Endothelial cell of umbilical vein (primary cell): Measurements from ENCODE around the gene PSMD13. TPM values are rescaled to one million over a fixed set of nuclear protein-coding genes. Genes with fewer than 3 reads are reported as not detected.

Experiments
- BruUV-seq: library from RNA; stranded (reverse); fragments of 400-500 nt; replicated peaks from 2 replicates; lab custom pipeline; 2021; lab: Mats Ljungman, UMichigan
- CTCF ChIA-PET: fragments of 300-600, 350-600 bp; sonication (Branson Sonifier 250); formaldehyde crosslinking; loops from one replicate; lab custom pipeline; 2021; ENCODE audit warnings: antibody characterized with exemption, inconsistent platforms; lab: Charles Lee
- POLR2A ChIA-PET: fragments of 300-600, 350-600 bp; sonication (Branson Sonifier 250); formaldehyde crosslinking; loops from one replicate; lab custom pipeline; 2021; ENCODE audit warnings: antibody characterized with exemption, inconsistent platforms; lab: Charles Lee
- DNase-seq: peaks from one replicate; pipeline ENCODE4 v3.0.0-alpha.2; 2011; ENCODE audit warnings: low read depth, low spot score
- FAIRE-seq: peaks from 2 replicates; lab custom pipeline; 2011; peaks lifted over from hg19 to GRCh38; lab: Jason Lieb, UNC
- H2AFZ ChIP-seq: 2 replicates; pipeline ENCODE4 v1.6.0; 2012; ENCODE audit warnings: low read depth, low read length, control low read depth, inconsistent platforms
- H3K27ac ChIP-seq: 2 replicates; pipeline ENCODE4 v1.5.1; 2011; ENCODE audit warnings: low read depth, mild to moderate bottlenecking, control low read depth, low read length, moderate library complexity; ENCODE audit not compliant: insufficient read depth
- H3K27me3 ChIP-seq, 2 experiments: 2 replicates each; pipeline versions ENCODE4 v1.6.0 to v1.6.1; 2011; ENCODE audit warnings: low read length in 2 of 2, mixed read lengths in 1 of 2; ENCODE audit not compliant: control insufficient read depth in 2 of 2, insufficient read depth in 2 of 2
- H3K36me3 ChIP-seq, 2 experiments: 2 replicates in 1 of 2; 3 replicates in 1 of 2; pipeline ENCODE4 v1.5.1; 2011; ENCODE audit warnings: low read length in 2 of 2, mild to moderate bottlenecking in 1 of 2, moderate library complexity in 1 of 2; ENCODE audit not compliant: control insufficient read depth in 2 of 2, insufficient read depth in 2 of 2; ENCODE audit errors: extremely low read depth in 1 of 2
- H3K4me1 ChIP-seq: 3 replicates; pipeline ENCODE4 v1.5.1; 2011; ENCODE audit warnings: mild to moderate bottlenecking, low read length; ENCODE audit not compliant: control insufficient read depth, insufficient read depth; ENCODE audit errors: extremely low read depth
- H3K4me2 ChIP-seq: 2 replicates; pipeline ENCODE4 v1.6.1; 2011; ENCODE audit warnings: low read length, control low read depth, mixed read lengths; ENCODE audit not compliant: insufficient read depth
- H3K4me3 ChIP-seq, 3 experiments: fragments of 200-600 bp in 1 of 3; sonication (generic), shearing (Covaris generic) in 1 of 3; replicated peaks in 1 of 3; 2 replicates each; pipeline ENCODE4 v1.5.1; 2011 to 2016; ENCODE audit warnings: control low read depth in 3 of 3, low read length in 3 of 3, mild to moderate bottlenecking in 2 of 3, inconsistent platforms in 1 of 3, low read depth in 1 of 3, moderate library complexity in 1 of 3; ENCODE audit not compliant: insufficient read depth in 1 of 3
- H3K79me2 ChIP-seq: 2 replicates; pipeline ENCODE4 v1.6.0; 2012; ENCODE audit warnings: low read length, inconsistent platforms; ENCODE audit not compliant: control insufficient read depth, insufficient read depth
- H3K9ac ChIP-seq: replicated peaks from 2 replicates; pipeline ENCODE3; 2011; ENCODE audit warnings: low read length, control low read depth; ENCODE audit not compliant: insufficient read depth; ENCODE audit errors: extremely low read depth
- H3K9me1 ChIP-seq: replicated peaks from 3 replicates; pipeline ENCODE4 v1.6.0; 2011; ENCODE audit warnings: mild to moderate bottlenecking, low read length; ENCODE audit not compliant: control insufficient read depth, insufficient read depth; ENCODE audit errors: extremely low read depth
- H3K9me3 ChIP-seq: replicated peaks from 2 replicates; pipeline ENCODE4 v1.5.1; 2012; ENCODE audit warnings: low read length, inconsistent platforms; ENCODE audit not compliant: control insufficient read depth, insufficient read depth
- H4K20me1 ChIP-seq: replicated peaks from 2 replicates; pipeline ENCODE3; 2011; ENCODE audit warnings: mild to moderate bottlenecking, low read length; ENCODE audit not compliant: control insufficient read depth, insufficient read depth; ENCODE audit errors: extremely low read depth
- EZH2 ChIP-seq: IDR thresholded peaks from 2 replicates; pipeline ENCODE4 v1.6.1; 2012; ENCODE audit warnings: borderline replicate concordance, low read depth, mild to moderate bottlenecking, moderate library complexity, low read length, inconsistent platforms; ENCODE audit not compliant: severe bottlenecking
- FOS ChIP-seq: IDR thresholded peaks from 2 replicates; pipeline ENCODE4 v1.6.1; 2011; ENCODE audit warnings: mild to moderate bottlenecking, low read length, moderate library complexity, borderline replicate concordance; ENCODE audit not compliant: insufficient read depth
- GATA2 ChIP-seq: IDR thresholded peaks from 2 replicates; pipeline ENCODE4 v1.7.0; 2011; ENCODE audit warnings: low read depth, mild to moderate bottlenecking, moderate library complexity, mixed read lengths, low read length; ENCODE audit not compliant: insufficient read length, insufficient read depth
- JUN ChIP-seq: IDR thresholded peaks from 2 replicates; pipeline ENCODE4 v1.6.1; 2011; ENCODE audit warnings: borderline replicate concordance, low read depth; ENCODE audit not compliant: insufficient read length, insufficient read depth
- MYC ChIP-seq: IDR thresholded peaks from one replicate; pipeline ENCODE4 v1.6.1; 2011; ENCODE audit warnings: mild to moderate bottlenecking, low read depth, low read length
- POLR2A ChIP-seq: IDR thresholded peaks from 2 replicates; pipeline ENCODE4 v1.6.1; 2012; ENCODE audit warnings: low read depth, mild to moderate bottlenecking, control low read depth, low read length
- POLR2AphosphoS5 ChIP-seq: IDR thresholded peaks from 2 replicates; pipeline ENCODE4 v1.6.1; 2012; ENCODE audit warnings: low read depth, mild to moderate bottlenecking, control low read depth, low read length, moderate library complexity; ENCODE audit not compliant: insufficient read depth
- dilution Hi-C: fragments of 300-500 bp; cut with MboI; formaldehyde crosslinking; loops from one replicate; pipeline ENCODE4 v1.15.0; 2019; ENCODE audit warnings: low sequenced_read_pairs; ENCODE audit not compliant: extremely low pct_ligation_motif_present
- intact Hi-C: fragments of 100-400 bp; cut with micrococcal nuclease; formaldehyde crosslinking; loops from one replicate; pipeline ENCODE4 v1.10.0; 2022
- polyA plus RNA-seq, 4 experiments: library from polyadenylated mRNA; depleted of rRNA in 3 of 4; stranded (reverse) in 3 of 4; unstranded in 1 of 4; fragments of >200 nt; gene quantifications; 2 replicates each; pipeline versions ENCODE4 v1.2.1 to v1.2.3, GENCODE V29; 2011 to 2012; ENCODE audit warnings: missing spikeins in 1 of 4
- total RNA-seq: library from RNA; stranded (reverse); gene quantifications from 2 replicates; pipeline ENCODE4 v1.2.3, GENCODE V29; 2021
- TF ChIP-seq, protein P1 (sequence below): IDR thresholded peaks from 2 replicates; pipeline ENCODE4 v1.6.1; 2011; ENCODE audit not compliant: insufficient read depth, insufficient read length
- TF ChIP-seq, protein P2 (sequence below), 2 donors: IDR thresholded peaks; 1 replicate in 1 of 2; 2 replicates in 1 of 2; pipeline ENCODE4 v1.5.1; 2011; ENCODE audit warnings: low read length in 2 of 2, mild to moderate bottlenecking in 2 of 2, moderate library complexity in 2 of 2, control low read depth in 1 of 2, inconsistent platforms in 1 of 2, low read depth in 1 of 2; ENCODE audit not compliant: insufficient read depth in 1 of 2; ENCODE audit errors: extremely low read depth in 1 of 2

Gene PSMD13
- total and polyA plus RNA-seq, 2 donors (not counting 3 experiments of a cell fraction or from before 2014, with no cell fraction given), result 168 to 214 TPM

DNA sequence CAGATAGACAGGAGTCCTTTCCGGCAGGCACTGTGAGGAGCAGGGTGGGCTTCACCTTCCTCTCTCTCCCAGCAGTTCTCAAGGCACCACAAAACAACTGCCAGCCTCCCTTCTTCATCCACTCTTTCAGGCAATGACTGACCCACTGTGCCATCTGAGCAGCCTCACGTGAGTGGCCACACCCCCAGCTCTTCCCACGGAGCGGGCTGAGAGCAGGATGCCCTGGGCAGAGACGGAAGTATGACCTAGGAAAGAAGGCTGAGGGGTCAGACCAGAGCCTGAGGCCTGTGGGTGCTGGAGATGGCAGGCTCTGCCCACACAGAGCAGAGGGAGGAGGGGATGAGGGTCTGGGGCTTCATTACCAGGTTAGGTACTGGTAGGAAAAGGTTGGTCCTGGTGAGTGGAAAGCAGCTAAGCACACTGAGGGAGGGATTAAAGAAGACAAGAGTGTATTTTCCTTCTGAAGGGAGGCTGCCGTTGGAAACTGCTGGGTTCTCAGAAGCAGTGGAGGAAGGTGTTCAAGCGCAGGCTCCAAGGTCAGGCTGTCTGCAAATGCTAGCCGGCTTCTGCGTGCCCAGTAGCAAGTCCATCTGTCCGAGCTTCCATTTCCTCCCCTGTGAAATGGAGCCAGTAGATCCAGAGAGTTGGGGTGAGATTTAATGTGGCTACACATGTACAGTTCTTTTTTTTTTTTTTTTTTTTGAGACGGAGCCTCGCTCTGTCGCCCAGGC is 46.0 kb downstream of the PSMD13 start:
- H2AFZ ChIP-seq, result no peak overlapping the region
- H3K4me1 ChIP-seq, result no peaks in the 10 kb centered on the region
- POLR2A ChIA-PET, result no interaction called here
- H3K9ac ChIP-seq, result no peak overlapping the region
- H3K36me3 ChIP-seq, result no peaks in the 10 kb centered on the region
- no peaks in the 10 kb centered on the region for H3K9me1 ChIP-seq
- H3K27me3 ChIP-seq, result peaks cover 43 to 47% of the 10 kb centered on the region in 2 experiments
- H3K79me2 ChIP-seq, result no peaks in the 10 kb centered on the region
- H3K27ac ChIP-seq, result no peak overlapping the region
- FAIRE-seq (no peak), DNase-seq (no peak)
- no peaks in the 10 kb centered on the region for H3K9me3 ChIP-seq
- dilution Hi-C loops (no loop called here), intact Hi-C loops (no loop called here)
- no peak overlapping the region for H3K4me3 ChIP-seq
- no peak overlapping the region for H3K4me2 ChIP-seq
- BruUV-seq, result no TSS peak
- CTCF ChIA-PET, result interaction anchor here (1.4 kb wide), 1 partner anchor 11 kb away, joined by 3 read pairs; no protein-coding TSS in a partner anchor
- no peaks in the 10 kb centered on the region for H4K20me1 ChIP-seq
- TF ChIP-seq, protein P1, sequence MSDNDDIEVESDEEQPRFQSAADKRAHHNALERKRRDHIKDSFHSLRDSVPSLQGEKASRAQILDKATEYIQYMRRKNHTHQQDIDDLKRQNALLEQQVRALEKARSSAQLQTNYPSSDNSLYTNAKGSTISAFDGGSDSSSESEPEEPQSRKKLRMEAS, result no peak
- TF ChIP-seq JUN (no peak), POLR2A (no peak), MYC (no peak), POLR2AphosphoS5 (no peak), GATA2 (no peak), EZH2 (no peak), FOS (no peak)
- TF ChIP-seq, protein P2, sequence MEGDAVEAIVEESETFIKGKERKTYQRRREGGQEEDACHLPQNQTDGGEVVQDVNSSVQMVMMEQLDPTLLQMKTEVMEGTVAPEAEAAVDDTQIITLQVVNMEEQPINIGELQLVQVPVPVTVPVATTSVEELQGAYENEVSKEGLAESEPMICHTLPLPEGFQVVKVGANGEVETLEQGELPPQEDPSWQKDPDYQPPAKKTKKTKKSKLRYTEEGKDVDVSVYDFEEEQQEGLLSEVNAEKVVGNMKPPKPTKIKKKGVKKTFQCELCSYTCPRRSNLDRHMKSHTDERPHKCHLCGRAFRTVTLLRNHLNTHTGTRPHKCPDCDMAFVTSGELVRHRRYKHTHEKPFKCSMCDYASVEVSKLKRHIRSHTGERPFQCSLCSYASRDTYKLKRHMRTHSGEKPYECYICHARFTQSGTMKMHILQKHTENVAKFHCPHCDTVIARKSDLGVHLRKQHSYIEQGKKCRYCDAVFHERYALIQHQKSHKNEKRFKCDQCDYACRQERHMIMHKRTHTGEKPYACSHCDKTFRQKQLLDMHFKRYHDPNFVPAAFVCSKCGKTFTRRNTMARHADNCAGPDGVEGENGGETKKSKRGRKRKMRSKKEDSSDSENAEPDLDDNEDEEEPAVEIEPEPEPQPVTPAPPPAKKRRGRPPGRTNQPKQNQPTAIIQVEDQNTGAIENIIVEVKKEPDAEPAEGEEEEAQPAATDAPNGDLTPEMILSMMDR (IDR thresholded peaks at IDR 0.05; ENCODE audit: extremely low read depth in 1 of 2, insufficient read depth in 1 of 2, low read depth in 1 of 2, low read length in 2 of 2), result no peak
